GM19239 (cell line): ENCODE measurements around the gene DDIT4L.
A peak's percentile ranks its signal among the peaks of the same experiment; 100 is the strongest.
"Not testable (repeated sequence)": the region's sequence is repeated elsewhere in the genome, so short reads cannot be mapped to it uniquely, and the experiment has no call there.

ENCODE experiments used
- DNase-seq: peaks from one replicate; pipeline ENCODE4 v3.0.0; 2011; ENCODE audit warnings: low spot score; ENCODE audit not compliant: insufficient read length
- FAIRE-seq: peaks from 2 replicates; lab custom pipeline; 2011; peaks lifted over from hg19 to GRCh38; lab: Jason Lieb, UNC

DDIT4L gene, protein sequence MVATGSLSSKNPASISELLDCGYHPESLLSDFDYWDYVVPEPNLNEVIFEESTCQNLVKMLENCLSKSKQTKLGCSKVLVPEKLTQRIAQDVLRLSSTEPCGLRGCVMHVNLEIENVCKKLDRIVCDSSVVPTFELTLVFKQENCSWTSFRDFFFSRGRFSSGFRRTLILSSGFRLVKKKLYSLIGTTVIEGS

DNA sequence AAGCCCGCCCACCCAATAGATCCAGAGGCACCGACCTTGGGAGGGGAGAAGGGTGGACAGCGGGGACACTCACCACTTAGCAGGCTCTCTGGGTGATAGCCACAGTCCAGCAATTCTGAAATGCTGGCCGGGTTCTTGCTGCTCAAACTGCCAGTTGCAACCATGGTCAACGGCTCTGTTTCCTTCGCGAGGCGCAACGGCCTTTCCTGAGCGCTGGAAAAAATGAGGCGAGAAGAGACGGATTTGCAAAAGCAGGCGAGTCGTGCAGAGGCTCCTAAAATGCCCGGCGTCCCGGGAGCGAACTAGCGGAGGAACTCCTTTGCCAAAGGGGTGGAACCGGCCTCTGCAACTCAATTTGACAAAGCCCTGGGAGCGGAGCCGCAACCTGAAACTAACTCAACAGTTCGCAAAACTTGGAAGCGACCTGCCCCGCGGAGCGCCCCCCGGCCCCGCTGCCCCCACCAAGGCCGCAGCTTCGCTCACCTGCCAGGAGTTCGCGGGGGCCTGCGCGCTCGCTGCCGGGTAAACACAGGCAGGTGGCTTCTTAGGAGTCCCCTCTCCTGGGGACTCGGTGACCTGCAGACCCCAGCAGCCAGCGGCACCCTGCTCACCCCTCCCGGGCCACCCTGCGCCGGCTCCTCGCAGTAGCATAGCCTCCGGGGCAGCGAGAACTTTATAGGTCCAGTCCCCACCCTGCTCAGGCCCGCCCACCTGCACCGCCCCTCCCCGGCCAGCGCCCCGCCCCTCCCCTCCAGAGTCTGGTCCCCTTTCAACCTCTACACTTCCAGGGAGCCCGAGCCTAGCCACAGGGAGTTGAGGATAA lies at the start of gene DDIT4L:
DDIT4L (minus strand) TSS at position 649 of the 823 bp plus-strand sequence; CDS start at position 164, 485 bp downstream.
- no peak for DNase-seq
- FAIRE-seq, result no peak

DNA sequence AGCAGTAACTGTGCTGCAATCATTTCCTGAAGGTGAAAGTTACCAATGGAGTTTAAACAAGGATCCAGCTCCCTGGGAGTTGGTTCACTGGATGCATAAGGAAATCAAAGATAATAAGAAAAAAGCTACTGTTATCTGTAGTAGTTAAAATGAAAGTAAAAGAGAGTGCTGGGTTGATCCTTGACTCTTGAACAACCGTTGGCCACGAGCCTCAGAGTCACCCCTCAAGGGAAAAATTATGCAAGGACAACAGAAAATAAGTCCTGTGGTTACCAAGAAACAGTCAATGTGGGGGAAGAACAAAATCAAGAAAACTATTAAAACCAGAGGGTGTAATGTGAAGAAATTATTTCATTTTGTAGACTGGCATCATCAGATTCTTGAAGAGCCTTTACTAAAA lies 49.7 kb upstream of the DDIT4L start:
- FAIRE-seq, result no peak

DNA sequence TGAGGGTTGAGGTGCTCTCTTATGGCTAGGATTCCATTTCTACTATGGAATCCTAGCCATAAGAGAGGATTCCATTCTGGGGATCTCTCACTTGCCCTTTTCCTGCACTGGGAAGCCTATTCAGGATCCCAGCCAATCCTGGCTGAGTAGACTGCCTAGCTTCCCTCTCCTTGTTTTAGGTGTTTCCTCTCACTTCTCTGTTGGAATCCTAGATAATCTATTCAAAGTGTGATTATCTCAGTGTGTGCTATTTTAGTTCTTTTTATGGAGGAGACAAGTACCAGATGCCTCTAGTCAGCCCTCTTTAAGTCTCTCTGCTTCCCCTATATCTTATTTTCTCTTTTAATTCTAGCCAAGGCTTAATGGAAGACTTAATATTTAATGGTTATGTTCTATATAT lies 34.5 kb upstream of the DDIT4L start:
- FAIRE-seq (no peak), DNase-seq (no peak)

More for the DNA sequence above, 49.7 kb upstream of the DDIT4L start:
- DNase-seq, result no peak

DNA sequence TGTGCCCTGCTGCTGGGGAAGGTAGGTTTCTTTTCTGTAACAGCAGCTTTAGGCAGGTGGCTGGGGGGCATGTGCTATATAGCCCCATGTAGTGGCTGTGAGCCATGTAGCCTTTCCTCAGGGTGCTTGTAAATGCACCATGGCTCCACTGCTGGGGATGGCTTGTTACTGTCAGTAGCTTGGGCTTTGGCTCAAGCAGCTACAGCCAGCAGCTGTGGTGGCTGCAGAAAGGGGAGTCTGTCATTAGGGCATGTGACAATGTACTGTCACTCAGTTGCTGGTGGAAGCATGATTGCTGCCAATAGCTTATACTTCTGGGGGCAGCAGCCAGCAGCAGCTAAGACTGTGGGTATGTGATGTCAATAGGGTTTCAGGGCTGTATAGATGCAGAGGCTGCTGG lies 33.9 kb upstream of the DDIT4L start:
- FAIRE-seq, result no peak

DNA sequence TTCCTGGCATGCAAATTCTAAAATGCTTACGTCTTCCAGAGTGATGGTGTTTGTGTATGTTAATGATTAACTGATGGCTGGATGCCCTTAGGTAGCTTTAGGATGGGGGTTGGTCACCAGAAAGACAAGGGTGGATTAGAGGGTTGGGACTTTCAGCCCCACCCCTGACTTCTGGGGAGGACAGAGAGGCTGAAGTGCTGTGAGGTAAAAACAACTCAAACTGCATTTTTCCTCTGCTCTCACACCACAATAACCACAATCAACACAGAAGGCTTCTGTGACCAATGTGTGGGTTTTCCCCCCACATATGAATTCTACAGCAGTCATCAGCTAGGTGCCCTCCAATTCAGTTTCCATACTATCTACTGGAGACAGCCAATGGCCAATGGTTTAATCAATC lies 18.7 kb upstream of the DDIT4L start:
- no peak for DNase-seq
- FAIRE-seq, result peak; percentile 82

More for the DNA sequence above, 33.9 kb upstream of the DDIT4L start:
- no peak for DNase-seq

DNA sequence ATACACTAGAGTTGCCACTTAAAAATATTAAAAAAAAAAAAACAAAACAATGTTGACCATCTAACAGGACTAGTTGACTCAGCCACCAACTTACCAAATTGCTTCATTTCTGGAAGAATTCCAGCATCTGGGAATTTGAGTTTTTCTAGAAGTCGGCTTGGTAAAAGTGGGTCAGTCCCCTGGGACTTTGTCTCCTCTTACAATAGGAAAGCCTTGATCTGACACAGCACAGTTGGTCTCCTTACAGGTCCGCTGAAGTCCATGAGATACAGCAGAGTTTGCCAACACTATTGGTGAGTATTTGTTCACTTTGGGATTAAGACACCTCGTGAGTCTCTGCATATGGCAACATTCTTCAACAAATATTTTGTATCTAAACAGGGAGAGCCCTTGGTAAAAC lies 18.2 kb upstream of the DDIT4L start:
- DNase-seq (no peak), FAIRE-seq (peak; percentile 23)

DNA sequence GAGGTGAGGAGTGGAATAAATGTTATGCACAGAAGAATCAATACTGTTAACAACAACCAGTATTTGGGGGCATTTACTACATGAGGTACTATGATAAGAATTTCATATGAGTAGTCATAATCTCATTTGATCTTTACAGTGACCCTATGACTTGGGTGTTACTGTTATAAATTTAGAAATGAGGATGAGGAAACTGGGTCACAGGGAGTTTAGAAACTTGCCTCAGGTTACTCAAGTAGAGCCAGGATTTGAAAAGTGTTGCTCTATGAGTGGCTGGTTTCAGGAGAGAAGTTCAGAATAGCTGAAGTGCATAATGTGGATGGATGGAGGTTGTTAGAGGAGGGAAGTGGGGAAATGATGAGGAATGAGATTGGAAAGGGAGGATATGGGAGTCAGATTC lies 16.6 kb upstream of the DDIT4L start:
- DNase-seq, result no peak
- no peak for FAIRE-seq

DNA sequence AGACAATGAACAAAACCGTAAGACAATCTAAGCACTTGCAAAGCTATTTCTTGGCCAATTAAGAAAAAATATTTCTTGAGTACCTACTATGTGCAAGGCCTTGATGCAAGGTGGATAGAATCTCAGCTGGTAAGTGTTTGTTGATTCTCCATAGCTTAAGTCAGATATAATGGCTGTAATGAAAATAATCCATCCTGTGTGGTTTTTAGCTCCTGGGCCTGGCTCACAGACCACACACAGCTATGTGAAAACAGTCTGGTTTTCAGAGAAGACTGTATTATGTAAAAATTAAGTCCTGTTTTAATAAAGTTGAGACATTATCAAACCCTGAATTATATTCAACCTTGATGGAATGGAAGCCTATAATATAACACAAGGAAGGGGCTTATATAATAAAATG lies 7.8 kb upstream of the DDIT4L start:
- FAIRE-seq (no peak), DNase-seq (no peak)

DNA sequence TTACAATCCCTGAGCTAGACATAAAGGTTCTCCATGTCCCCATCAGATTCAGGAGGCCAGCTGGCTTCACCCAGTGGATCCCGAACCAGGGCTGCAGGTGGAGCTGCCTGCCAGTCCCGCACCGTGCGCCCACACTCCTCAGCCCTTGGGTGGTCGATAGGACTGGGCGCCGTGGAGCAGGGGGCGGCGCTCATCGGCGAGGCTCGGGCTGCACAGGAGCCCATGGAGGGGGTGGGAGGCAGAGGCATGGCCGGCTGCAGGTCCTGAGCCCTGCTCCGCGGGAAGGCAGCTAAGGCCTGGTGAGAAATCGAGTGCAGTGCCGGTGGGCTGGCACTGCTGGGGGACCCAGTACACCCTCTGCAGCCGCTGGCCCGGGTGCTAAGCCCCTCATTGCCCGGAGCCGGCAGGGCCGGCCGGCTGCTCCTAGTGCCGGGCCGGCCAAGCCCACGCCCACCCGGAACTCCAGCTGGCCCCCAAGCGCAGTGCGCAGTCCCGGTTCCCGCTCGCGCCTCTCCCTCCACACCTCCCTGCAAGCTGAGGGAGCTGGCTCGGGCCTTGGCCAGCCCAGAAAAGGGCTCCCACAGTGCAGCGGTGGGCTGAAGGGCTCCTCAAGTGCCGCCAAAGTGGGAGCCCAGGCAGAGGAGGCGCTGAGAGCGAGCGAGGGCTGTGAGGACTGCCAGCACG lies 6.3 kb upstream of the DDIT4L start:
- DNase-seq, FAIRE-seq: not testable (repeated sequence)

DNA sequence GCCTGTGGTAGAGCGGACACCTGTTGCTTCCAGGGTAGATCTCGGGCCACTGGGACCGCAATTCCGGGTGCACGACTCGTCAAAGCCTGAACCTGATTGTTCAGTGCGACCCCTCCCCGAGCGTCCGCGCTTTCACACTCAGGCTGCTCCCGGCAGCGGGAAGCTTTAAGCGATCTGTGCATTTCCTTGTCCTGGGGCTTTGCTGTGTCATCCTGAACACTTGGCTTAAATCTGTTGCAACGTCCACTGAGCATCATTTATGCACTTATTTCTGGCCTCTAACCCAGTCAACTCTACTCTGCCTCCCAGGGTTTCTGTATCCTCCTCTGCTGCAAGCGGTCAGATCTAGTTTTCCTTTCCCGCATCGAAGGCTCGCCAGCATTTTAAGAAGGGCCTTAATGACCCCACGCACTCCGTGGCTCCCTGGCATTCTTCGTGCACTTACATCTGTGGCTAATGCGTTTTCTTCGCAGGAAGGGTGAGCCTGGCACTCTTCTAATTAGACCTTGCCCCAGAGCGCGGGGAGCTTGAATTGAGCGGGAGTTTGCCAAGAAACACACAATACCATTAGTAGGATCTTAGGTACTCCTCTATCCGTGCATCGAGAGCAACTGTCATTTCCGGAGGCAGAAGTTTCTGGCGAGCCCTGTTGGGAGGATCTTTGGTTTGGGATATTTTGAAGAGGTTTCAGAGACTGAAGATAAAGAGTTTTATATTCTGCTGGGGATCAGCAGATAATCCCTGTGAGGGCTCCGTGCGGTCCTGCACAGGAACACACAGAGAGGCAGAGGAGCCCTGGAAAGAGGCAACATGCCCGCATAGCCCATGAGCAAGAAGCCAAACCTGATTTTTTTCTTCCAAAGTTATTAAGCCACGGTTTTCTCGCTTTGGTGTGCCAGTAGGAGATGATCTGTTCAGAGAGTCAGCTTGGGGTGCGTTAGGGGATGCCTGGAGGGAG lies 654 bp upstream of the DDIT4L start:
- FAIRE-seq (no peak), DNase-seq (no peak)

DNA sequence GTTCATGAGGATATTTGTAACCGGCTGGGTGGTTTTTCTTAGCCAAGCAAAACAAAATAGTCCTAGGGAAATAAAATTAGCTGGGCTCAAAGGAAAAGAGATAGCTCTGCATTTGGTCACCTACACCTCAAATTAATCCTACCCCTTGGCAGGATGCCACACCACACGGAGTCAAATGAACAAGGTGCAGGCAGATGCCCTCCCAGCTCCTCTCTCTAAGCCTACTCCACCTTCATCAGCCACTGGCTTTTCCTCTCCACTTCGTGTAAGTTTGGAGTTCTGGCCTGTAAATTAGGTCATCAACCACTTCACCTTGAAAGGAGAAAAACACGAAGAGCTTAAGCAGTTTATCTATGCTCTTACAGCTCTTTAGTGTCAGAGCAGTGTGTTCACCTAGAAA lies 1.4 kb downstream of the DDIT4L start:
- no peak for FAIRE-seq
- DNase-seq, result no peak

DNA sequence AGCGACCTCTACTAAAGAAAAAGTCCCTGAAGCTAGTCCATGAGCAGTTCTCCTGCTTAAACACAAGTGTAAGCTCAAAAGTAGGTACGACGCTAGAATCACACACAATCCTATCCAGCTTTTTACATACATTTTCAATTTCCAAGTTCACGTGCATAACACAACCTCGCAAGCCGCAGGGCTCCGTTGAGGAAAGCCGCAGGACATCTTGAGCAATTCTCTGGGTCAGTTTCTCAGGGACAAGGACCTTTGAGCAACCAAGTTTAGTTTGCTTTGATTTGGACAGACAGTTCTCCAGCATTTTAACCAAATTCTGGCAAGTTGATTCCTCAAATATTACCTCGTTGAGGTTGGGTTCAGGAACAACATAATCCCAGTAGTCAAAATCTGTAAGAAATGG lies 2.5 kb downstream of the DDIT4L start:
- FAIRE-seq, result no peak
- DNase-seq, result no peak

DNA sequence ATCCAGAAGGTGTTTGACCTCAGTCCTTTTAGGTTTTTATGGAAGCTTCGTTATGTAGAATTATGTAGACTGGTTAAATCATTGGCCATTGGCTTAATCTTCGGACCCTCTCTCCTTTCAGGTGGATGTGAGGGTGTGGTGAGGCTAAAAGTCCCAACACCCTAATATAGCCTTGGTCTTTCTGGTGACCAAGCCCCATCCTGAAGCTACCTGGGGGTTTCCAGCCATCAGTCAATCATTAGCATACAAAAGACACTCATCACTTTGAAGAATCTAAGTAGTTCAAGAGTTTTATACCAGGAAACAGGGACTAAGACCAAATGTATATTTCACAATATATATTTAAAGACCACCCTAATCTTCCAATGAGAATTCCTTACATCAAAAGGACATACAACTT lies 5.5 kb downstream of the DDIT4L start:
- FAIRE-seq, result no peak
- no peak for DNase-seq

DNA sequence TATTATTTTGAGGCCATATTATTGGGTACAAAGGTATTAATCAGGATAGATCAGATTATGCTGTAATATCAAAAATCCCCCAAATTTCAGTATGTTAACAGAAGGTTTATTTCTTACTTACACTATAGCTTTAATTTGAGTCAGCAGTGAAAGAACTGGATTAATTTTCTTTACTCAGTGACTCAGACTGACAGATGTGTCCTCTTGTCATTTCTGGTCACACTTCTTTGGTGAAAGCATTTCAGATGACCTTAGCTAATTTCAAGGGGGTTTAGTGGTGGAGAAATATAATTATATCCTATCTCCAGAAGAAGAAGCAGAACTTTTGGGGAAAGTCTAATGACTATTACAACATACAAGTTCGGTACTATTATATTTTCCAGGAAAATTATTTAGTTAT lies 12.4 kb downstream of the DDIT4L start:
- no peak for FAIRE-seq
- no peak for DNase-seq

DNA sequence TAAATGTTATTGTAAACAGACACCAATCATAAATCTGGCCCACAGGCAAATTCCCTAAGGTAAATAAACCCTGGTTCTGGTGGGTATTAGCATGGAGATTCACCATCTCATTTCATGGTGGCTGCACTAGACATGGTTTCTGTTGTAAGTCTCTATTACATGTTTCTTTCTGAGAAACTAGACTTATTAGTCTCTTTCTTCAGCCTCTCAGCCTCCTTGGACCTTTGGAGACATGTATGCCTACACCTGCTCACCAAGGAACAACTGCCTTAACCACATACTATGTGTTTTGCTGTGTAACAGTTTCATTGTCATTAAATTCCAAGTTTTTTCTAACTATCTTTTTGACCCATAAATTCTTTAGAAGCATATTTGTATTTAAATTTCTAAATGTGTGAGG lies 13.1 kb downstream of the DDIT4L start:
- no peak for DNase-seq
- FAIRE-seq, result no peak

DNA sequence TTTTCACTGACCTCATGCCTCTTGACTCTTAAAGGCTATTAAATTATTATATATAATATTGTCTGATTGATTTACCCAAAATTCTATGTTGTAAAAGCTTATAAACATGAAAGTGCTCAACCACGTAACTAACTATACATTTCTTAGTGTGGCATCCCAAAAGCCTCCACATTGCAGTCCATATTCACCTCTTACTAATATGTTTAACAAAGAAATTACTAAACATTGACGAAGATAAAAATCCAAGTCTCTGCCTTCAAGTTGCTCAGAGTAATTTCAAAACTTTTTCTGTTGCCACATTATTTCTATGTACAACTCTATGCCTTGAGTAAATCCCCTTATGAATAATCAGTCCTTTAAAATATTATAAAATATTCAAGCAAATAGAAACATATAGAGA lies 14.4 kb downstream of the DDIT4L start:
- DNase-seq (no peak), FAIRE-seq (no peak)

DNA sequence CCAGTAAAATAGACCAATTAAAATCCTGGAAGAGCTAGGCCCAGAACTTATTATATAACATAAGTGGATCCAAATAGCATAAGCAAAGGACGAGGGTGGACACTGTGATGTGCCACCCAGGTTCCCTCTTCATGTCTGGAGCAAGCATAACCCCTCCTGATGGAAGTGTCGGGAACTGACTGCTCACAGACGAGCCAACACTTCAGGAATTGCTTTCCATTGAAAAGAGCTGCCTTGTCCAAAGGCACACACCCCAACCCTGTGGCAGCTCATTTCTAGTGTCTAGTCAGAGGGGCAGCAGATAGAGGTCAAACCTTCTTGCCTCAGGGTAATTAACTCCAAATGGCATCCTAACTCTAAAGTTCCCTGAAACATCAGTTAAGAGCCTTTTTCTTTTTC lies 15.3 kb downstream of the DDIT4L start:
- FAIRE-seq, result no peak
- DNase-seq, result no peak

DNA sequence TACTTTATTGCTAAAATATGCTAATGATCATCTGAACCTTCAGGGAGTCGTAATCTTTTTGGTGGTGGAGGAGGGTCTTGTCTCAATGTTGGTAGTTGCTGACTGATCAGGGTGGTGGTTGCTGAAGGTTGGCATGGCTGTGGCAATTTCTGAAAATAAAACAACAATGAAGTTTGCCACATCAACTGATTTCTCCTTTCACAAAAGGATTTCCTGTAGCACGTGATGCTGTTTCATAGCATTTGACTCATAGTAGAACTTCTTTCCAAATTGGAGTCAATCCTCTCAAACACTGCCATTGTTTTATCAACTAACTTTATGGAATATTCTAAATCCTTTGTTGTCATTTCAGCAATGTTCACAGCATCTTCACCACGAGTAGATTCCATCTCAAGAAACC lies 19.3 kb downstream of the DDIT4L start:
- no peak for DNase-seq
- no peak for FAIRE-seq

DNA sequence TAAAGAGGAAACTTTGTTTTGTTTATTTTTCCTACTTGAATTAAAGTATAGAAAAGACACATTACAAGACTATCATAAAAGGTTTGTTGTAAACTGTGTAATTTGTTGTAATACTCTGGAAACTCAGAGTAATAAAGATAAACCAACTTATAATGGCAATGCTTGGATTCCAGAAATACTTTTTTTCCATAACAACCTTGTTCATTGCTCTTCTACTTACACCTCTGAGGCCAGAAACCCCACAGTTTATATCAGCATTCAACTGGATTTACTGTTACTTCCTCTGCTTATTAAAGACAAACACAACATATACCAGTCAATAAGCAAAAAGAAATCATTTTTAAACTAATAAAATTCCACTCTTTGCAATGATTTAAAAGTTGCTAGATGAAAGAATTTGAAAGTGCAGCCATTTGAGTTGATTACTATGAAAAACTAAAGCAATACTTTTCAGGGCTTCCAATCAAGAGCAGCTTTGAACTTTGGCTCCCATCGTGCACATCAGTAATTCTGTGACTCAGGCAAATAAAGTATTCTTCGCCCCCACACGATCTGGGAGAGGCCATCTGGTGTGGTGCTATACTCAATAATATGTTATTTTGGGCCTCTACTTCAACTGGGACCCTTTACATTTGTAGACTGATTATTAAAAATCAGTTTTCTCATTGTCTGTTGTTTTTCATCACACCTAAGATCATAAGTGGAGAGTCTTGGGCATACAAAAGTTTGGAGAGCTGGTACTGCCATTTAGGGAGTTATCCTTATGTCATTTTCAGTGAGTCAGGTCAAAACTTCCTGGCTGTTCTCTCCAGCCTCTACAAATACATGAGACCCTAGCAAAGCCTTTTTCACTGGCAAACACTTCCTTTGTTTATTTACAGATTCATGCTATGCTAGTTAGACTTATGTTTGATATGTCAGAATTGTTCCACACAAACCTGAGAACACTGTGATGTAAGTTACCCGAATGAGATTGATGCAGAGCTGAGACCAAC lies 20.5 kb downstream of the DDIT4L start:
- DNase-seq (no peak), FAIRE-seq (no peak)
